ENCODE data around the gene FBXW12. TPM values are rescaled to one million over a fixed set of nuclear protein-coding genes. Genes with fewer than 3 reads are reported as not detected.

FBXW12 gene
- total RNA-seq, 4 donors from 2014 or later, result not detected

DNA sequence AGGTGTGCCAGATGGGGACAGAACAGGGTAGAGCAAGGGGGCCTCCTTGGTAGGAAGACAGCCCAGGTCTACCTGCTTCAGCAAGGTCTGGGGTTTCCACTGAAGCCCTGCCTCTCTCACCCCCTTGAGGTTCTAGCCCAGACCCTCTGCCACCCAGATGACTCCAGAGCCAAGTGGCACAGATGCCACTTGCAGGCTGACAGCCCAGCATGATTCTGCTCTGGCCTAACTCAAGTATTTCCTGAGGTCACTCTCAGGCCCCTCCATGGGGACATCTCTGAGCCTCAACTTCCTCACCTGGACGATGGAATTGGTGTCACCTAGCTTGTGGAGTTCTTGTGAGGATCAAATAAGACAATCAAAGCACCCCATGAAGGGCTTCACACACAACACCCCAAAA, 34.0 kb downstream of the FBXW12 start:
- 86% methylated on average over 1 of the region's 1 CpG; no CpG with 5 or more reads in 1 of the 2 donors for WGBS, 2 donors
- TF ChIP-seq CTCF (IDR thresholded peaks at IDR 0.05), result no peak
- no peak for TF ChIP-seq POLR2A (IDR thresholded peaks at IDR 0.05)
- Histone ChIP-seq H3K4me1 (peaks cover 15 to 69% (median 24%) of the 10 kb centered on the region in 3 donors), H3K36me3 (peaks cover 31 to 84% (median 38%) of the 10 kb centered on the region in 3 donors), H3K27ac (peak overlapping the region; percentile 2 to 86 (median 76)), H3K27me3 (no peaks in the 10 kb centered on the region), H3K4me3 (no peak overlapping the region), H3K9me3 (no peaks in the 10 kb centered on the region)
- no peak for DNase-seq
- intact Hi-C loops (cut with DNase I), result no loop called here

DNA sequence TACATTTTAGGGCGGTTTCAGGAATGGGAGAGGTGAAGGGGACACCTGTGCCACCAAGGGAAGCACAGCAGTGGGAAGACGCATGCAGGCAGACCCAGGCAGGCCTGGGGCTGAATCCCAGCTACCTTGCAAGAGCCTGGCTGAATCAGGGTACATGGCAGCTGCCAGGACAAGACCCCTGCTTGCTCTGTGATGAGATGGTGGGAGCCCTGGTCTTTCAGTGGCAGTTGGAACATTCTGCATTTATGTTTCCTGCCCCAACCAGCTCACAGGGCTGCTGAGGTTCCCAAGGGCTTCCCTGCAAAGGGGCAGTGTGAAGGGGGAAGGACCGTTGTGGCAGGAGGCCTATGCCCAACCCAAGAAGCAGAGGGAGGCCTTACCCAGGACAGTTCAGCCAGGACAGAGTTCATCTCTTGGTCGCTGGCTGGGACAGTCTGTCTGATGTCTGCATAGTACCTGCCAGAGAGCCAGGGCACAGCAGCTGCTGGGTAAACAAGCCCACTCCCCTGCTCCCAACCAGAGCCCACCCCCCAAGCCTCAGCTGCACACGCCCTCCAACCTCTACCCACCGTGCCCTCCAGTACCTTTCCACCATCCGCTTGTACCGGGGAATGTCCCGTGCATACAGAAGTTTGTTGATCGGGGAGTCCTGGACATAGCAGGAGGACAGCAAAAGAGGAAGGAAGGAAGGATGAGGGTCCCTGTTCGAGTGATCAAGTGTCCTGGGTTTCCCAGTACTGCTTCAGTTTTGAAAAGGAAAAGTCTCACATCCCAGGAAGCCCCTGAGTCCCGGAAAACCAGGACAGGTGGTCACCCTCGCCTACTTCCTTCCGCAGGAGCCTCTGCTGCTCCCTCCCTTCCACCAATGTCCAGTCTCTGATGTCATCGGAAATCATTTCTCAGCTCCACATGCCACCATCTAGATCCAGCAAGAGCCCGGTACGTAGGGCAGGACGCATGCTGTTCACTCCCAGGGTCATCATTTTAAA, 34.7 kb downstream of the FBXW12 start:
- Histone ChIP-seq H3K27me3 (no peaks in the 10 kb centered on the region), H3K9me3 (no peaks in the 10 kb centered on the region), H3K4me3 (no peak overlapping the region), H3K27ac (peak overlapping the region; percentile 9 to 86 (median 49)), H3K4me1 (peaks cover 14 to 64% (median 17%) of the 10 kb centered on the region in 3 donors), H3K36me3 (peaks cover 38 to 92% (median 44%) of the 10 kb centered on the region in 3 donors)
- WGBS, 2 donors, result 75 to 77% methylated on average over 14 to 15 of the region's 18 CpGs
- no peak for DNase-seq
- no peak for TF ChIP-seq POLR2A (IDR thresholded peaks at IDR 0.05)
- no peak for TF ChIP-seq CTCF (IDR thresholded peaks at IDR 0.05)
- intact Hi-C loops (cut with DNase I), result no loop called here

DNA sequence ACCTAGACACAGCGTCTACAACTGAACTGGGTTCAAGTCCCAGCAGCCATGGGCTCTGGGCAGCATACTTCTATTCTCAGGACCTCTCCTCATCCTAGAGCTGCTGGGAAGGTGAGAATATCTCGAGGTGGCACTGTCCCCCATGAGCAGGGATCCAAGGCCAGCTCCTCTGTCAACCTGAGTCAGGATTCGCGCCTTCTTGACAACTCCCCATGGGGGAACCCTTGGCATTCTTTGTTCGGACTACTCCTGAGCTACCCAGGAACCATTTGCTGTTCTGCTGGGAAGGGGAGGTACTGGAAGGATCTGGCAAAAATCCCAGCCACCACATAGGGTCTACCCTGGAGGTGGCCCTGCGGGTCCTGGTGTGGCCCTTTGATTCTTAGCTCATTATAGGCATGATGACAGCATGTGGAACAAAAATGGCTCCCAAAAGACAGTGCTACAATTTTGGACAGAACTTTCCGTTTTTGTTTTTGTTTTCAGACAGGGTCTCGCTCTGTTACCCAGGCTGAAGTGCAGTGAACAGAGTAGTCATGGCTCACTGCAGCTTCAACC, 35.6 kb downstream of the FBXW12 start:
- H3K4me1 ChIP-seq, result peaks cover 8 to 64% (median 9%) of the 10 kb centered on the region in 3 donors
- H3K27ac ChIP-seq, result peak overlapping the region in 2 of 4 donors; percentile 17 to 25
- DNase-seq, result no peak
- 84 to 87% methylated on average over 7 to 8 of the region's 8 CpGs for WGBS, 2 donors
- H3K4me3 ChIP-seq, result no peak overlapping the region
- no peaks in the 10 kb centered on the region for H3K9me3 ChIP-seq
- no peaks in the 10 kb centered on the region for H3K27me3 ChIP-seq
- peaks cover 47 to 100% (median 53%) of the 10 kb centered on the region in 3 donors for H3K36me3 ChIP-seq
- intact Hi-C loops (cut with DNase I), result no loop called here
- TF ChIP-seq POLR2A (IDR thresholded peaks at IDR 0.05) (no peak), CTCF (IDR thresholded peaks at IDR 0.05) (no peak)

- intact Hi-C loops (cut with DNase I), result no loop called here
- Histone ChIP-seq H3K27me3 (no peaks in the 10 kb centered on the region), H3K36me3 (peaks cover 52 to 99% (median 58%) of the 10 kb centered on the region in 3 donors), H3K9me3 (no peaks in the 10 kb centered on the region), H3K4me3 (no peak overlapping the region), H3K27ac (peak overlapping the region in 2 of 4 donors; percentile 6 to 14), H3K4me1 (peaks cover 14 to 64% (median 15%) of the 10 kb centered on the region in 3 donors)
- DNase-seq, result no peak
- no peak for TF ChIP-seq POLR2A (IDR thresholded peaks at IDR 0.05)
- TF ChIP-seq CTCF (IDR thresholded peaks at IDR 0.05), result no peak
- WGBS, 2 donors, result 92 to 100% methylated on average over 2 to 3 of the region's 4 CpGs
Measured at GRCh38 chr3:48408823-48409281, 36.8 kb downstream of the FBXW12 start.
